ENCODE results near the gene GYS1.
"Not testable (repeated sequence)": the region's sequence is repeated elsewhere in the genome, so short reads cannot be mapped to it uniquely, and the experiment has no call there.

Gene GYS1

GRCh38 chr19:48938256-48938655 is 54.9 kb downstream of the GYS1 start:
- DNase-seq (ENCODE audit: low spot score): no peak

GRCh38 chr19:48935864-48936263 is 57.2 kb downstream of the GYS1 start:
- DNase-seq (ENCODE audit: low spot score): no peak

- no peak for DNase-seq (ENCODE audit: low spot score)
Observed at GRCh38 chr19:48934837-48935236, 58.3 kb downstream of the GYS1 start.

GRCh38 chr19:48933382-48933932 is 59.7 kb downstream of the GYS1 start, which contains the start of gene DHDH:
Gene DHDH (plus strand): TSS chr19:48933699. CDS start chr19:48933722, 23 bp downstream.
- peak; percentile 65 for DNase-seq (ENCODE audit: low spot score)

GRCh38 chr19:48928164-48929025 is 64.7 kb downstream of the GYS1 start:
- DNase-seq (ENCODE audit: low spot score): no peak

- DNase-seq (ENCODE audit: low spot score): not testable (repeated sequence)
Observed at GRCh38 chr19:48927692-48928091, 65.4 kb downstream of the GYS1 start.

GRCh38 chr19:48926909-48927308 is 66.2 kb downstream of the GYS1 start:
- DNase-seq (ENCODE audit: low spot score): peak; percentile 85

- not testable (repeated sequence) for DNase-seq (ENCODE audit: low spot score)
Observed at GRCh38 chr19:48925890-48926289, 67.2 kb downstream of the GYS1 start.

GRCh38 chr19:48925240-48925843 is 67.8 kb downstream of the GYS1 start:
- DNase-seq (ENCODE audit: low spot score): peak; percentile 71

GRCh38 chr19:48922548-48923490 is 70.3 kb downstream of the GYS1 start:
- DNase-seq (ENCODE audit: low spot score): no peak

GRCh38 chr19:48921721-48922500 is 71.2 kb downstream of the GYS1 start:
- DNase-seq (ENCODE audit: low spot score): no peak

GRCh38 chr19:48920949-48921348 is 72.2 kb downstream of the GYS1 start:
- no peak for DNase-seq (ENCODE audit: low spot score)

GRCh38 chr19:48919271-48919670 is 73.8 kb downstream of the GYS1 start:
- DNase-seq (ENCODE audit: low spot score): not testable (repeated sequence)

- peak; percentile 36 for DNase-seq (ENCODE audit: low spot score)
Observed at GRCh38 chr19:48918801-48919247, 74.3 kb downstream of the GYS1 start.

All from hepatic stellate cell (primary cell).